HG02870 (cell line): ENCODE data around the gene MRI1.
"Not testable (repeated sequence)": the region's sequence is repeated elsewhere in the genome, so short reads cannot be mapped to it uniquely, and the experiment has no call there.

Experiments
- ATAC-seq: cut with Tn5 transposase; IDR thresholded peaks from one replicate; pipeline ENCODE4 v1.9.1; 2021; ENCODE audit warnings: mild to moderate bottlenecking, moderate library complexity; ENCODE audit not compliant: unreplicated experiment

Gene MRI1

DNA sequence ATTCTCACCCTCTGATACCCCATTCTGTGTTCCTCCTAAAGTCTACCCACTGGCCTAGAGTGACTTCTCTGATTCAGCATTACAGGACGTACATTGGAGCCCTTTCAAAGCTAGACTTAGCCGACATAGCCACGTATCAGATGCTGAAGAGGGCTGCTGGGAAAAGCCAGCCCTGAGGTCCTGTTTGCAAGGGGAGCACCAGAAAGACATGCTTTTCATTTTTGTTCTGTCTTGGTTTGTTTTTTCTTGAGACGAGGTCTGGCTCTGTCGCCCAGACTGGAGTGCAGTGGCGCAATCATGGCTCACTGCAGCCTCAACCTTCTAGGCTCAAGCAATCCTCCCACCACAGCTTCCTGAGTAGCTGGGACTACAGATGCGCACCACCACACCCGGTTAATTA lies 24.7 kb downstream of the MRI1 start:
- ATAC-seq, result no peak

DNA sequence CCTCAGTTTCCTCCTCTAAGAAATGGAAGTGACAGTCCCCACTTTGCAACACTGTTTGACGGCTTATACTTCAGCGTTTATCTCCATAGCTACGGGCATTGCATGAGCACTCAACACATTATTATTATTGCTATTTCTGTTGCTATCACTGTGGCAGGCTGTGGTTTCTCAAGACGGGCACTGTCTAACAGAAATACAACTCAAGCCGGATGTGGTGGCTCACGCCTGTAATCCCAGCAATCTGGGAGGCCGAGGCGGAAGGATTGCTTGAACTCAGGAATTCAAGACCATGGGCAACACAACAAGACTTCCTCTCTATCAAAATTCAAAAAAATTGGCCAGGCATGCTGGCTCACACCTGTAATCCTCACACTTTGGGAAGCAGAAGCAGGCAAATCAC lies 26.0 kb downstream of the MRI1 start:
- no peak for ATAC-seq

DNA sequence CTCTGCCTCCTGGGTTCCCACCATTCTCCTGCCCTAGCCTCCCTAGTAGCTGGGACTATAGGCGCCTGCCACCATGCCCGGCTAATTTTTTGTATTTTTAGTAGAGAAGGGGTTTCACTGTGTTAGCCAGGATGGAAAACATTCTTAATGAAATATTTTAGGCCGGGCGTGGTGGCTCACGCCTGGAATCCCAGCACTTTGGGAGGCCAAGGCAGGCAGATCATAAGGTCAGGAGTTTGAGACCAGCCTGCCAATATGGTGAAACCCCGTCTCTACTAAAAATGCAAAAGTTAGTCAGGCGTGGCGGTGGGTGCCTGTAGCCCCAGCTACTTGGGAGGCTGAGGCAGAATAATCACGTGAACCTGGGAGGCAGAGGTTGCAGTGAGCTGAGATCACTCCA lies 29.0 kb downstream of the MRI1 start:
- ATAC-seq, result not testable (repeated sequence)

DNA sequence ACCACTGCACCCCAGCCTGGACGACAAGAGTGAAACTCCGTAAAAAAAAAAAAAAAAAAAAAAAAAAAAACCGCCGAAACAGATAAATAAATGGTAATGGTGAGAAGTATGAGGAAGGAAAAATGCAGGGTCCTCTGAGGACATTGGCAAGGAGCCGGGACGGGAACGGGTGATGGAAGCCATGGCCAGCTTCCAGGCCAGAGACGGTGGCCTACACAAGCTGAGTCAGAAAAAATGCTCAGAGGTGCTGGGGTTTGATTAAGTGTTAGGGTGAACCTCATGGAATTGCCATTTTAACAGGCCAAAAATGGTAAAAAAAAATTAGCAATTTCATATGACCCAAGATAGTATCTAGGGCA lies 30.1 kb downstream of the MRI1 start:
- ATAC-seq, result no peak

DNA sequence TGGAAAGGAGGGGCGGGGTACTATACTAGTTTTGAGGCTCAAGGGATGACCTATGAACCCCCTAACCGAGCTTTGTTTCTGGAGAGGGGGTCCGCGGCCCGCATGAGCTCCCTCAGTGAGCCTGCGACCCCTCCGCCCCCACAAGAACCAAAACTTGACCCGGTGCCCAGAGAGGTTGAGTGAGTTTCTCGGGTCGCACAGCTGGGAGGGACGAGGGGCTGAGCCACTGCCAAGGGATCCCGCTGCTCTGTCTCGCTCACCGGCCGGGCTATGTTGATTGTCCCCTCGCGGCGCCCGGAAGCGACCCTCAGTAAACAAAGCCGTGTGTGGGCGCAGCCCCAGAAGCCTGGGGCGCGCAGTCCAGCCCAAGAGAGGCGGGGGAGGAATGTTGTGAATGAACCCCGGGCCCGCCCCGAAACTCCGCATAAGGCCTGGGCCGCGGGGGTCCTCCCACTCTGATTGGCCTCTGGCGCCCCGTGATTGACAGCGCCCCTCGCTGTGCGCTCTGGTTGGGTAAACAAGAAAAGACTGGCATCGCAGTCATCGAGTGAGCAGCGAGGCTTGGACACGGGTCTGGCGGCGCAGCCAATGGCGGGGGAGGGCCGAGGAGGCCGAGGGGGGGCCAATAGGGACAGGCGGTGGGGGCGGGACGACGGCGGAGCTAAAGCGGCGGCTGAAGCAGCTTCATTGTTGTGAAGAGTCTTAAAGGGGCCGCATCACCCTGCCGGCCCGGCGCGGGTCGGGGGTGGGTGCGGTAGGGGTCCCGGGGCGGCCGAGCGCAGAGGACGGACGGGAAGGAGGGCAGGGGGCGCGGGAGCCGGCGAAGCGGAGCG lies 30.7 kb downstream of the MRI1 start, which contains the start of gene ZSWIM4:
TSS of gene ZSWIM4 (plus strand) at position 687 of the 833 bp plus-strand sequence. CDS start 206 bp downstream, outside the sequence.
- ATAC-seq, result peak; percentile 92

DNA sequence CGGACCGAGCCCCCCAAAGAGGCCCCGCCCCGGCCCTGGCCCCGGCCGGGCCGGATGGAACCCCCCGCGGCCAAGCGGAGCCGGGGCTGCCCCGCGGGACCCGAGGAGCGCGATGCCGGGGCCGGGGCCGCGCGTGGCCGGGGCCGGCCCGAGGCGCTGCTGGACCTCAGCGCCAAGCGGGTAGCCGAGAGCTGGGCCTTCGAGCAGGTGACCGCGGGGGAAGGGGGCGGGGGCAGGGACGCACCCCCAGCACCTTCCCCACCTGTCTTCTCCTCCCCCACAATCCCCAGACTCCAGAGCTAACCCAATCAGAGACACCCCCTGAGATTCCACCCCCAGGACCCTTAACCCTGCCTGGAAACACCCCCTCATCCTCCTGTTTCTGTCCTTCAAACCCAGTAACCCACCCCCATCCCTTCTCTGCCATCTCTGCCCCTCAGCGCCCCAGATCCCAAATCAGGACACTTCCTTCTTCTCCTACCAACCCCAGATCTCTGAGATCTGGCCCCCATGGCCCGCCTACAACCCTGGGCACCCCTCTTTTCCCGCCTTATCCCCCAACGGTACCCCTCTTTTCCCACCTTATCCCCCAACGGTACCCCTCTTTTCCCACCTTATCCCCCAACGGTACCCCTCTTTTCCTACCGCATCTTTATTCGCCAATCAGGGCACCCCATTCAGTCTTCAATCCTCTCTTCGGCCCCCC lies 31.4 kb downstream of the MRI1 start:
- ATAC-seq, result peak; percentile 33

DNA sequence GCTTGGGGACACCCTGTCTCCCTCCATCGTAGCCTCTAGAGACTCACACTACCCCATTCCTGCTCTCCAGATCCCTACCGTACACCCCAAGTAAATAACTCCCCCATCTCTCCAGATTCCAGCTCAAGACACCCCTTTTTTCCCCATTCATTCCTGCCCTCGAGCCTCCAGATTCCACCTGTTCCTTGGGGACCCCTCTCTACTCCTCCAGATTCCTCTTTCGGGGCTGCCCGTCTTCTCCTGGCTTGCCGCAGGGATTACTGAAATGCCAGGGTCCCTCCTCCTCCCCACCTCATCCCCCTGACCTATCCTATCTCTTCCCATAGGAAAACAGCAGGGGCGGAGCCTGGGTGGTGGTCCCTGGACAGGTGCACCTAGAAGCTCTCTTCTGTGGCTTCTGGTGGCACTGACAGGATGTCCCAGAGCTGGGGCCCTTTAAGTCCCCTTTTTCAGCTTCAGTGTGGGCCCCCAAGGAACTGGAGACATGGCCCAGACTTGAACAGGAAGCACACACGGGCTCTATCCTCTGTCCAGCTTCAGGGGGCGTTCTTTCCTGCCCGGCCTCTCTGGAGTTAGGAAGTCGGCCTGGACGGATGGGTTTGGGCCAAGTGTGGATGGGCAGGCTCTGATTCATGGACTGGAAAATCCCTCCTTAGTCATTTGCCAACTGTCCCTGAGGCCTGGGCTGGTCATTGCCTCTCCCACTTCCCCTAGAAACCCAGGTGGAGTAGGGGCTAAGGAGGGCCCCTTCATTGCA lies 32.2 kb downstream of the MRI1 start:
- no peak for ATAC-seq

DNA sequence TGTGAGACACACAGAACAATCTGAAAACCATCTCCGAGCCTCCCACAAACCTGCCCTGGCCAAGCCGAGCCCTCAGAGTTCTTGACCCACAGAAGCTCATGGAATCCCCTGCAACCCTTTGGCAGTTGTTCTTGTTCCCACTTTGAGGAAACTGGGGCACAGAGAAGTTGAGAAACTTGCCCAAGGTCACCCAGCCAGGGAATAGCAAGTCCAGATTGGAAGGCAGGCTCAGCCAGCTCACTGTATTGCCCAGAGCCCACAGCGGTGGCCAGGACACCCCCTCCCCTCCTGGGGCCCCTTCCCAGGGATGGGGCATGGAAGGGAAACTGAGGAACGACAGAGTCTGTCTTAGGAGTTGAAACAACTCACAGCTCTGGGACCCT lies 32.7 kb downstream of the MRI1 start:
- no peak for ATAC-seq

DNA sequence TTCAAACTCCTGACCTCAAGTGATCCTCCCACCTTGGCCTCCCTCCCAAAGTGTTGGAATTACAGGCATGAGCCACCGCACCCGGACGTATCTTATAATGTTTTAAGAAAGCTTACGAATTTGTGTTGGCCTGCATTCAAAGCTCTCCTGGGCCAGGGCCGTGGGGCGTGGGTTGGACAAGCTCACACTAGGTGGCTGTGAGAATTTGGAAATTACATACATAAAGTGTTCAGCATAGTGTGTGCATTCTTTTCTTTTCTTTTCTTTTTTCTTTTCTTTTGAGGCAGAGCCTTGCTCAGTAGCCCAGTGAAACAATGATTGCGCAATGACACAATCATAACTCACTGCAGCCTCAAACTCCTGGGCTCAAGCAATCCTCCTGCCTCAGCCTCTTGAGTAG lies 33.5 kb downstream of the MRI1 start:
- no peak for ATAC-seq

DNA sequence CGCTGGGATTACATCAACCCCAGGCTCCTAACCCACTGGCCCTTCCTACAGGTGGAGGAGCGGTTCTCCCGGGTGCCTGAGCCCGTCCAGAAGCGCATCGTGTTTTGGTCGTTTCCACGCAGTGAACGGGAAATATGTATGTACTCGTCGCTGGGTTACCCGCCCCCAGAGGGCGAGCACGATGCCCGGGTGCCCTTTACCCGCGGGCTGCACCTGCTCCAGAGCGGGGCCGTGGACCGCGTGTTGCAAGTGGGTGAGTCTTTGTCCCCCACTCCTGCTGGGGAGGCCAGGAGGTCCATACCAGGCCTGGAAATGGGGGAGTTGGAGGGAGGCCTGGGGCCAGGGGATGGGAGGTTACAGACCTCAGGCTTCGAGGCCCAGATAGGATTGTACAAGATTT lies 35.3 kb downstream of the MRI1 start:
- ATAC-seq, result no peak

DNA sequence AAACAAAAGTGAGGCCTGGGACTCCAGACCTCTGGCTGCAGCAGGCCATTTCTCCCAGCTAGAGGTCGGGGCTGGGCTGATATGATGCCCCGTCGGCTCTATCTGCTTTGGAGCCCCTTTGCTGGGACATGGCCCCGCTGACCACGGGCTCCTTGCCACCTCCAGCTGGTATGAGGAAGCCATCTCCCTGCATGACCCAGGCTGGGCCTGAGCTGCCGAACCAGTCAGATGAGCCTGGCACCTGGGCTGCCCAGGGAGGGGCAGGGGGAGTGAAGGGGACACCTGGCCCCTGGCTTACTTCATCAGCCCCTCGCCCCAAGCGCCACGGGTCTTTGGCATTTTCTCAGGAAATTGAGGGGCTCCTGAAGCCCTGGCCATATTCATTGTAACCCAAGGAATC lies 38.7 kb downstream of the MRI1 start:
- no peak for ATAC-seq

DNA sequence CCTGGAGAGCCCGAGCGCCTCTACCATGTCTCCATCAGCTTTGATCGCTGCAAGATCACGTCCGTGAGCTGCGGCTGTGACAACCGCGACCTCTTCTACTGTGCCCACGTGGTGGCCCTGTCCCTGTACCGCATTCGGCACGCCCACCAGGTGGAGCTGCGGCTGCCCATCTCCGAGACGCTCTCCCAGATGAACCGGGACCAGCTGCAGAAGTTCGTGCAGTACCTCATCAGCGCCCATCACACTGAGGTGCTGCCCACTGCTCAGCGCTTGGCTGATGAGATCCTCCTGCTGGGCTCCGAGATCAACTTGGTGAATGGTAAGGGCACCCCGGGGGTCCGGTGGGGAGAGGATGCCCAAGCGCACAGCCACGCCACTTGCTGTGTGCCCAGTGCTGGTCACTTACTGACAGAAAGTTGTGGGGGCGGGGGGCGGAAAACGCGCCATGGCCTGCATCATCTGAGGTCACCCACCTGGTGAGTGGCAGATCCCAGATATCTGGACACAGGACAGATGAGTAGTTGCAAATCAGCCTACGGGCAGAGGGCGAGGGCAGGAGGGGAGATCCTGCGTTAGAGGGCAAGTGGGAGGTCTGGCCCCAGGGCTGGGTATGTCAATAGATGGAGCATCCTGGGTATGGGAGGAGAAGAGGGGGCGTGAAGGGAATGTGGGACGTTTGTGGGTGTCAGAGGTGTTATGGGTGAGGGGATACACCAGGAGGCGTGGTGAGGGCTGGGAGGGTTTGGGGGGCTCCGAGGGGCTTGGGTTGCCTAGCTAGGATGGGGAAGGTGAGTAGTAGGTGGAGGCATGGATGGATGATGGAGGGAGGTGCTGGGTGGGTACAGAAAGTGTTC lies 40.7 kb downstream of the MRI1 start:
- no peak for ATAC-seq

DNA sequence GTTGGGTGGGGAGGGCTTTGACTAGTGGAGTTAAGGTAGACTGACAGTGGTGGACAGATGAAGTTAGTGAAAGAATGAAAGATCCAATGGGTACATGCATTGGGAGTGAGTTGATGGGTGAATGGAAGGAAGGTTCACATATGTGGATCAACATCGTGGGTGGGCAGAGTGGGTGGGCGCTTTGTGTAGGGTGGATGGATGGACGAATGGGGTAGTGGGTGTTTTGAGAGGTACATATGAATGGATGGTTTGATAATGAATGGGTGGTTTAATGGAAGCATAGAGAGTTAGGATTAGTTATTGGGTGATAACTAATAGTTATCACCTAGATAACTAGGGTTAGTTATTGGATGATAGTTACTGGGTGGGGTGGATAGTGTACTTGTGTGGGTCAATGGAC lies 42.4 kb downstream of the MRI1 start:
- no peak for ATAC-seq

DNA sequence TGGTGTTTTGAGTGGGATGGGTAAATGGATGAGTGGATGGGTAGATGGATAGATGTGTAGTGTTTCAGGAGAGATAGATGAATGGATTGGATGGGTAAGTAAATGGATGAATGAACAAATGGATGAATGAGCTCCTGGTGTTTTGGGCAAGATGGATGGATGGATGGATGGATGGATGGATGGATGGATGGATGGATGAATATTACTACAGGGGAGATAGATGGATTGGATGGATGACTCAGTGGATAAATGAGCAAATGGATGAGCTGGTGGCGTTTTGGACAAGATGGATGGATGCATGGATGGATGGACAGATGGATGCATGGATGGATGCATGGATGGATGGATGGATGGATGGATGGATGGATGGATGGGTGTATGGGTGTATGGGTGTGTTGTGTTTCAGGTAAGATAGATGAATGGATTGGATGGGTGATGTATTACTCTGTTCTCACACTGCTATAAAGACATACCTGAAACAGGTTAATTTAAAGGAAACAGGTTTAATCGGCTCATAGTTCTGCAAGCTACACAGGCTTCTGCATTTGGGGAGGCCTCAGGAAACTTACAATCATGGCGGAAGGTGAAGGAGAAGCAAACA lies 43.2 kb downstream of the MRI1 start:
- no peak for ATAC-seq

DNA sequence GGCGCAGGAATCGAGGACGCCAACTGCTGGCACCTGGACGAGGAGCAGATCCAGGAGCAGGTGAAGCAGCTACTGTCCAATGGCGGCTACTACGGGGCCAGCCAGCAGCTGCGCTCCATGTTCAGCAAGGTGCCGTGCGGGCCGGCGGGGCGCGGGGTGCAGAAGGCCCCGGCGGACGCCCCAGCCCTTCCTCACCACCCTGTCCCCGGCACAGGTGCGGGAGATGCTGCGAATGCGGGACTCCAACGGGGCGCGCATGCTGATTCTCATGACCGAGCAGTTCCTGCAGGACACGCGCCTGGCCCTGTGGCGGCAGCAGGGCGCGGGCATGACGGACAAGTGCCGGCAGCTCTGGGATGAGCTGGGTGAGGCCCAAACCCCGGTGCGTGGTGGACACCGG lies 44.5 kb downstream of the MRI1 start:
- ATAC-seq, result no peak

DNA sequence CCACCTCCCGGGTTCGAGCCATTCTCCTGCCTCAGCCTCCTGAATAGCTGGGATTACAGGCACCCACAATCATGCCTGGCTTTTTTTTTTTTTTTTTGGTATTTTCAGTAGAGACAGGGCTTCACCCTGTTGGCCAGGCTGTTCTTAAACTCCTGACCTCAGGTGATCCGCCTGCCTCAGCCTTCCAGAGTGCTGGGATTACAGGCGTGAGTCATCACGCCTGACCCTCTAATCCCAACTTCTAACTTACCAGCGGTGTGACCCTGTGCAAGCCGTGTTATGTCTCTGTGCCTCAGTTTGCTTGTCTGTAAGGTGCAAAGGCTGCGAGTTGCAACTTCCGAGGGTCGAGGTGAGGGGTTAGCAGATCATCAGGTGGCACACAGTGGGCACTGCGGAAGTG lies 48.2 kb downstream of the MRI1 start:
- no peak for ATAC-seq

DNA sequence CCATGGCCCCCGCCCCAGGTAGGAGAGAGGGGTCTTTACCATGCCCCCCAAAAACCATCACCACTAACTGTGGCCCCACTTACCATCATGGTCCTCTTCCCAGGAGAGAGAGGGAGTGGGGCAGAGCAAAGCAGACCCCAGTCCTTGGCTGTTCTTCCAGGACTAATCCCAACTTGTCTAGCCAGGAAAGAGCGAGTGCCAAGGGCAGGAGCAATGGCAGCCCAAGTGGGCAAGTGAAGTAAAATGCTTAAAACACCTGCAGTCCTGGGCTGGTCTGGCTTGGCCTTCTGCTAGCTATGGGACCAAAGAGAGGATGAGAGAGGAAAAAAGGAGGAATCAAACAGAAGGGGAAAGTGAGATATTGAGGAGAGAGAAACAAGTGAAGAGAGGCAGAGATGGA lies 48.8 kb downstream of the MRI1 start:
- ATAC-seq, result no peak

DNA sequence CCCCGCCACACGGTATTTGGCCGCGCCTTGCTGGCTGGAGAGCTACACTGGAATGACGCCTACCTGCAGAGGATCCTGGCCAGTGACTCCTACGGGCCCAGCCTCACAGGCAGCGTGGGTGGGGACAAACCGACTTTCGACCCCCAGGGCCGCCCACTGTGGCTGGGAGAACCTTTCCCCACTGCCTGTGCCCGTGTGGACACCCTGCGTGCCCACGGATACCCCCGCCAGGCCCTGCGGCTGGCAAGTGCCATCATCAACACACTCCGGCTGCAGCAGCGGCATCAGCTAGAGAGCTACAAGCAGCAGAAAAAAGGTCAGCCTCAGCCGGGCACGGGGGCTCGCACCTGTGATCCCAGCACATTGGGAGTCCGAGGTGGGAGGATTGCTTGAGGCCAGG lies 50.2 kb downstream of the MRI1 start:
- ATAC-seq, result no peak

DNA sequence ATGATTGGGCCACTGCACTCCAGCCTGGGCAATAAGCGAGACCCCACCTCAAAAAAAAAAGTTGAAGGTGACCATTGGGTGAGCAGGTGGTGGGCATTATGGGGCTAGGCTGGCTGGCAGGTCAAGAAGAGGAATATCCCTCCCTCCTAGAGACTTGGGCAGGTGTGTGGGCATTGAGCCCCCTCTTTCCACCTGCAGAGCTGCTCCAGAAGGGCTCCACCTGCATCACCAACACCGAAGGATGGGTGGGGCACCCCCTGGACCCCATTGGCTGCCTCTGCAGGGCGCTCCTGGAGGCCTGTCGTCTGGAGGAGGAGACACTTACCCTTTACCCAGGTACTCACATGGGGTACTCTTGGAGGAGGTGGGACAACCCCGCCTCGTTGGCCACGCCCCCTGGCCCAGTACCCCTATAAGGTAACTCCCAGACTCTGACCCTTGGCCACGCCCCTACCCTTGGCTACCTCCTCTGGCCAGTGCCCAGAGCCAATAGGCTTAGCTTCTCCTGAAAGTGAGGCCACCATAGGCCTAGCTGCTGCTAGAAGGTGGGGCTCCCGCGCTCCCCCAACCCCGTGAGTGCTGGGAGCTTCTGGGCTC lies 52.8 kb downstream of the MRI1 start:
- ATAC-seq, result peak; percentile 53
